22Rv1 (cell line): ENCODE results near the gene DMKN.

Experiments used
- CTCF ChIP-seq: fragments of 450-650 bp; IDR thresholded peaks from 2 replicates; pipeline ENCODE4 v1.5.1; 2017; ENCODE audit warnings: mild to moderate bottlenecking
- ZFX ChIP-seq: fragments of 450-650 bp; IDR thresholded peaks from 2 replicates; pipeline ENCODE4 v1.6.1; 2017; ENCODE audit warnings: antibody characterized with exemption, borderline replicate concordance

- TF ChIP-seq CTCF (no peak), ZFX (no peak)
Measured at GRCh38 chr19:35519291-35519690, 5.8 kb upstream of the DMKN start.
